Measurements from ENCODE around the gene LIFR. TPM values are rescaled to one million over a fixed set of nuclear protein-coding genes. Genes with fewer than 3 reads are reported as not detected.

LIFR gene
- total and polyA plus RNA-seq, 3 donors from 2014 or later = 19.7 to 63.9 (median 49.9) TPM

- no peak for TF ChIP-seq POLR2A (IDR thresholded peaks at IDR 0.05)
- TF ChIP-seq, protein P1, sequence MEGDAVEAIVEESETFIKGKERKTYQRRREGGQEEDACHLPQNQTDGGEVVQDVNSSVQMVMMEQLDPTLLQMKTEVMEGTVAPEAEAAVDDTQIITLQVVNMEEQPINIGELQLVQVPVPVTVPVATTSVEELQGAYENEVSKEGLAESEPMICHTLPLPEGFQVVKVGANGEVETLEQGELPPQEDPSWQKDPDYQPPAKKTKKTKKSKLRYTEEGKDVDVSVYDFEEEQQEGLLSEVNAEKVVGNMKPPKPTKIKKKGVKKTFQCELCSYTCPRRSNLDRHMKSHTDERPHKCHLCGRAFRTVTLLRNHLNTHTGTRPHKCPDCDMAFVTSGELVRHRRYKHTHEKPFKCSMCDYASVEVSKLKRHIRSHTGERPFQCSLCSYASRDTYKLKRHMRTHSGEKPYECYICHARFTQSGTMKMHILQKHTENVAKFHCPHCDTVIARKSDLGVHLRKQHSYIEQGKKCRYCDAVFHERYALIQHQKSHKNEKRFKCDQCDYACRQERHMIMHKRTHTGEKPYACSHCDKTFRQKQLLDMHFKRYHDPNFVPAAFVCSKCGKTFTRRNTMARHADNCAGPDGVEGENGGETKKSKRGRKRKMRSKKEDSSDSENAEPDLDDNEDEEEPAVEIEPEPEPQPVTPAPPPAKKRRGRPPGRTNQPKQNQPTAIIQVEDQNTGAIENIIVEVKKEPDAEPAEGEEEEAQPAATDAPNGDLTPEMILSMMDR (IDR thresholded peaks at IDR 0.05) = no peak
- no peak overlapping the region for H3K4me3 ChIP-seq
- no peaks in the 10 kb centered on the region for H3K36me3 ChIP-seq (ENCODE audit: low read depth, missing control alignments)
- H3K27ac ChIP-seq = no peak overlapping the region
- no peaks in the 10 kb centered on the region for H3K4me1 ChIP-seq
- intact Hi-C loops (cut with DNase I; ENCODE audit: low total_unique reads) = no loop called here
- H3K9me3 ChIP-seq = no peaks in the 10 kb centered on the region
- no peak for DNase-seq
- 95% methylated on average over 3 of the region's 3 CpGs for WGBS, 2 donors
- H3K27me3 ChIP-seq = no peaks in the 10 kb centered on the region
These were observed 50.1 kb downstream of the LIFR start for GRCh38 chr5:38506302-38506701.

GRCh38 chr5:38500573-38501260, 55.7 kb downstream of the LIFR start:
- no peaks in the 10 kb centered on the region for H3K36me3 ChIP-seq (ENCODE audit: low read depth, missing control alignments)
- H3K9me3 ChIP-seq = no peaks in the 10 kb centered on the region
- intact Hi-C loops (cut with DNase I; ENCODE audit: low total_unique reads) = no loop called here
- H3K27me3 ChIP-seq = no peaks in the 10 kb centered on the region
- TF ChIP-seq, protein P1 (IDR thresholded peaks at IDR 0.05) = no peak
- TF ChIP-seq POLR2A (IDR thresholded peaks at IDR 0.05) = no peak
- 90 to 92% methylated on average over 4 of the region's 4 CpGs for WGBS, 2 donors
- no peaks in the 10 kb centered on the region for H3K4me1 ChIP-seq
- no peak for DNase-seq
- no peak overlapping the region for H3K27ac ChIP-seq
- no peak overlapping the region for H3K4me3 ChIP-seq

DNA sequence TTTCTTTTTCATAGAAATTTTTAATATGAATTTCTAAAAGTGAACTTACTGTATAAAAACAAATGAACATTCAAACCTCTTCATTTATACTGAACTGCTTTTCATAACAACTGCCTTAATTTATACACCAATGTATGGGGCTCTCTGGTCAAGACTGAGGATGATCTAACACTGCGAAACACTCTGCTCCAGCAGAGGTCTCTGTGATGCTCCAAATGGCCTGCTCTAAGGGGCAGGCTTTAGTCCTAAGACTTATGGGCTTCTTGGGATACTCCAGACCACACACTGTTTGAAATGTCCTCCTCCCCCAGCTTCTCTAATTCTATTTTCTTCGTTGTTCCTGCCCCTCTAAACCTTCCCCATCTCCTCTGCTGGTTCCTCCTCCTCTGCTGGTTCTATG, 58.5 kb downstream of the LIFR start:
- intact Hi-C loops (cut with DNase I; ENCODE audit: low total_unique reads) = no loop called here
- no peaks in the 10 kb centered on the region for H3K4me1 ChIP-seq
- DNase-seq = no peak
- H3K36me3 ChIP-seq (ENCODE audit: low read depth, missing control alignments) = no peaks in the 10 kb centered on the region
- 60 to 82% methylated on average over 2 of the region's 2 CpGs for WGBS, 2 donors
- TF ChIP-seq, protein P1 (IDR thresholded peaks at IDR 0.05) = no peak
- TF ChIP-seq POLR2A (IDR thresholded peaks at IDR 0.05) = no peak
- H3K27me3 ChIP-seq = no peaks in the 10 kb centered on the region
- no peak overlapping the region for H3K4me3 ChIP-seq
- H3K9me3 ChIP-seq = no peaks in the 10 kb centered on the region
- no peak overlapping the region for H3K27ac ChIP-seq

GRCh38 chr5:38494763-38495162, 61.7 kb downstream of the LIFR start:
- WGBS, 2 donors = 63 to 75% methylated on average over 7 of the region's 7 CpGs
- intact Hi-C loops (cut with DNase I; ENCODE audit: low total_unique reads) = no loop called here

More at GRCh38 chr5:38494763-38495162, 61.7 kb downstream of the LIFR start:
- H3K4me1 ChIP-seq = no peaks in the 10 kb centered on the region
- no peak for DNase-seq
- no peak overlapping the region for H3K4me3 ChIP-seq
- H3K27me3 ChIP-seq = no peaks in the 10 kb centered on the region
- no peaks in the 10 kb centered on the region for H3K9me3 ChIP-seq
- H3K27ac ChIP-seq = no peak overlapping the region
- TF ChIP-seq, protein P1 (IDR thresholded peaks at IDR 0.05) = no peak
- no peak for TF ChIP-seq POLR2A (IDR thresholded peaks at IDR 0.05)
- H3K36me3 ChIP-seq (ENCODE audit: low read depth, missing control alignments) = no peaks in the 10 kb centered on the region
